H9 (cell line): Measurements from ENCODE around the gene FNDC3B. TPM values are rescaled to one million over a fixed set of nuclear protein-coding genes. Genes with fewer than 3 reads are reported as not detected.
A peak's percentile ranks its signal among the peaks of the same experiment; 100 is the strongest.

Experiments
- DNase-seq: peaks from one replicate; pipeline ENCODE4 v3.0.0-alpha.2; 2017
- H2AFZ ChIP-seq: one replicate; pipeline ENCODE4 v1.6.1; 2013; ENCODE audit warnings: mild to moderate bottlenecking, low read length, control low read depth, moderate library complexity
- H2AK5ac ChIP-seq: 2 replicates; pipeline ENCODE4 v1.6.1; 2013; ENCODE audit warnings: low read length, control low read depth, mixed read lengths; ENCODE audit not compliant: insufficient read length
- H2BK120ac ChIP-seq: one replicate; pipeline ENCODE4 v1.6.1; 2013; ENCODE audit warnings: low read depth, mild to moderate bottlenecking, low read length, control low read depth, inconsistent platforms; ENCODE audit not compliant: poor library complexity, severe bottlenecking
- H2BK12ac ChIP-seq: 2 replicates; pipeline ENCODE4 v1.6.1; 2013; ENCODE audit warnings: low read length, control low read depth, mixed read lengths, low read depth; ENCODE audit not compliant: insufficient read length
- H2BK15ac ChIP-seq: 2 replicates; pipeline ENCODE4 v1.6.1; 2013; ENCODE audit warnings: low read depth, low read length, control low read depth
- H2BK20ac ChIP-seq: one replicate; pipeline ENCODE4 v1.6.1; 2013; ENCODE audit warnings: low read depth, mild to moderate bottlenecking, low read length, control low read depth, inconsistent platforms; ENCODE audit not compliant: poor library complexity, severe bottlenecking
- H2BK5ac ChIP-seq: 2 replicates; pipeline ENCODE4 v1.6.1; 2013; ENCODE audit warnings: low read length, control low read depth, mixed read lengths; ENCODE audit not compliant: insufficient read length
- H3K14ac ChIP-seq: 2 replicates; pipeline ENCODE4 v1.6.1; 2013; ENCODE audit warnings: low read length, control low read depth; ENCODE audit not compliant: insufficient read depth
- H3K18ac ChIP-seq: 2 replicates; pipeline ENCODE4 v1.6.1; 2013; ENCODE audit warnings: low read depth, mild to moderate bottlenecking, mixed read lengths, low read length, control low read depth; ENCODE audit not compliant: insufficient read length
- H3K23ac ChIP-seq: 2 replicates; pipeline ENCODE4 v1.6.1; 2013; ENCODE audit warnings: low read length, control low read depth, mixed read lengths, low read depth; ENCODE audit not compliant: insufficient read length
- H3K23me2 ChIP-seq: 2 replicates; pipeline ENCODE4 v1.6.1; 2013; ENCODE audit warnings: low read depth, mild to moderate bottlenecking, mixed read lengths, low read length, control low read depth; ENCODE audit not compliant: insufficient read length, poor library complexity, severe bottlenecking
- H3K27ac ChIP-seq: 2 replicates; pipeline ENCODE4 v1.5.1; 2013; ENCODE audit warnings: low read length, control low read depth, mixed read lengths, low read depth; ENCODE audit not compliant: insufficient read length
- H3K27me3 ChIP-seq: 2 replicates; pipeline ENCODE4 v1.6.1; 2013; ENCODE audit warnings: low read length, control low read depth, inconsistent platforms; ENCODE audit not compliant: insufficient read depth
- H3K4ac ChIP-seq: 2 replicates; pipeline ENCODE4 v1.6.1; 2013; ENCODE audit warnings: low read depth, mild to moderate bottlenecking, control low read depth, inconsistent platforms, low read length, moderate library complexity
- H3K4me1 ChIP-seq: 2 replicates; pipeline ENCODE4 v1.6.1; 2013; ENCODE audit warnings: low read length, control low read depth, inconsistent platforms; ENCODE audit not compliant: insufficient read depth
- H3K4me2 ChIP-seq: 2 replicates; pipeline ENCODE4 v1.6.1; 2013; ENCODE audit warnings: low read length, control low read depth, mixed read lengths; ENCODE audit not compliant: insufficient read length, insufficient read depth
- H3K56ac ChIP-seq: 2 replicates; pipeline ENCODE4 v1.6.1; 2013; ENCODE audit warnings: low read depth, mild to moderate bottlenecking, mixed read lengths, low read length, control low read depth; ENCODE audit not compliant: insufficient read length
- H3K79me1 ChIP-seq: 2 replicates; pipeline ENCODE4 v1.6.1; 2013; ENCODE audit warnings: low read depth, mild to moderate bottlenecking, moderate library complexity, low read length, control low read depth, inconsistent platforms; ENCODE audit not compliant: insufficient read depth, poor library complexity, severe bottlenecking
- H3K79me2 ChIP-seq: 2 replicates; pipeline ENCODE4 v1.6.1; 2013; ENCODE audit warnings: low read length, control low read depth, inconsistent platforms; ENCODE audit not compliant: insufficient read depth
- H3K9ac ChIP-seq: 2 replicates; pipeline ENCODE4 v1.6.1; 2013; ENCODE audit warnings: low read length, control low read depth, mixed read lengths; ENCODE audit not compliant: insufficient read length; ENCODE audit errors: extremely low read depth
- H3K9me3 ChIP-seq: one replicate; pipeline ENCODE4 v1.6.1; 2013; ENCODE audit warnings: low read depth, low read length, inconsistent platforms; ENCODE audit not compliant: control insufficient read depth
- H3T11ph ChIP-seq: one replicate; pipeline ENCODE4 v1.6.1; 2013; ENCODE audit warnings: mild to moderate bottlenecking, low read length, control low read depth, inconsistent platforms
- H4K20me1 ChIP-seq: one replicate; pipeline ENCODE4 v1.6.1; 2013; ENCODE audit not compliant: control insufficient read depth, insufficient read length, insufficient read depth
- H4K5ac ChIP-seq: 2 replicates; pipeline ENCODE4 v1.6.1; 2013; ENCODE audit warnings: low read depth, mild to moderate bottlenecking, mixed read lengths, low read length, control low read depth; ENCODE audit not compliant: insufficient read length
- H4K8ac ChIP-seq: replicated peaks from 2 replicates; pipeline ENCODE4 v1.6.1; 2013; ENCODE audit warnings: low read length, control low read depth, mixed read lengths, low read depth; ENCODE audit not compliant: insufficient read length
- H4K91ac ChIP-seq: 2 replicates; pipeline ENCODE4 v1.6.1; 2013; ENCODE audit warnings: low read depth, mild to moderate bottlenecking, moderate library complexity, mixed read lengths, low read length, control low read depth; ENCODE audit not compliant: insufficient read length
- H3K27ac Mint-ChIP-seq, 3 experiments: 2 replicates in 2 of 3; 3 replicates in 1 of 3; pipeline ENCODE4 v1.8.0; 2020 to 2021; ENCODE audit warnings: mixed read lengths in 3 of 3, mild to moderate bottlenecking in 1 of 3, moderate library complexity in 1 of 3
- H3K27me3 Mint-ChIP-seq: 2 replicates; pipeline ENCODE4 v1.8.0; 2021; ENCODE audit warnings: low read depth, mild to moderate bottlenecking, moderate library complexity, mixed read lengths
- H3K36me3 Mint-ChIP-seq, 3 experiments: 2 replicates in 2 of 3; 3 replicates in 1 of 3; pipeline ENCODE4 v1.8.0; 2020 to 2021; ENCODE audit warnings: low read depth in 3 of 3, mixed read lengths in 3 of 3; ENCODE audit not compliant: insufficient read depth in 1 of 3
- H3K4me1 Mint-ChIP-seq, 2 experiments: 2 replicates each; pipeline ENCODE4 v1.8.0; 2020; ENCODE audit warnings: mixed read lengths in 2 of 2
- H3K4me3 Mint-ChIP-seq, 2 experiments: 2 replicates in 1 of 2; 3 replicates in 1 of 2; pipeline ENCODE4 v1.8.0; 2020 to 2021; ENCODE audit warnings: mild to moderate bottlenecking in 2 of 2, mixed read lengths in 2 of 2, moderate library complexity in 1 of 2
- H3K9me3 Mint-ChIP-seq, 2 experiments: 2 replicates in 1 of 2; 3 replicates in 1 of 2; pipeline ENCODE4 v1.8.0; 2020; ENCODE audit warnings: mild to moderate bottlenecking in 2 of 2, mixed read lengths in 2 of 2, moderate library complexity in 1 of 2
- total RNA-seq: library from RNA; stranded (reverse); gene quantifications from 2 replicates; pipeline ENCODE4 v1.2.1, GENCODE V29; 2021
- TF ChIP-seq, protein P1 (sequence below): fragments of 200-600 bp; sonication (generic); conservative IDR thresholded peaks from 3 replicates; pipeline ENCODE4 v1.8.0; 2021; ENCODE audit warnings: antibody characterized with exemption, mild to moderate bottlenecking

Gene FNDC3B
- total RNA-seq, 1 experiment from 2014 or later = 43.8 TPM

- peak overlapping the region in 2 of 3 experiments; percentile 90 to 97; a peak in 6 of 7 replicates for H3K27ac Mint-ChIP-seq
- no peaks in the 10 kb centered on the region; the same call in 1 of the 2 replicates for H3K79me2 ChIP-seq
- H3K27ac ChIP-seq = no peak overlapping the region
Observed at GRCh38 chr3:172170841-172171240, 131.5 kb downstream of the FNDC3B start.

More at GRCh38 chr3:172170841-172171240, 131.5 kb downstream of the FNDC3B start:
- Histone ChIP-seq H4K5ac (no peak overlapping the region), H2BK12ac (no peak overlapping the region), H3K14ac (no peak overlapping the region), H3K4me1 (peaks cover 17% of the 10 kb centered on the region), H3K23ac (no peak overlapping the region), H4K8ac (no peak overlapping the region), H3K56ac (no peak overlapping the region), H4K20me1 (no peaks in the 10 kb centered on the region), H2BK20ac (no peak overlapping the region), H3K4ac (no peak overlapping the region), H2BK15ac (no peak overlapping the region), H2AK5ac (no peak overlapping the region), H2BK120ac (no peak overlapping the region), H3K4me2 (no peak overlapping the region), H3K9me3 (no peaks in the 10 kb centered on the region), H2AFZ (no peak overlapping the region), H3K23me2 (peaks cover 4% of the 10 kb centered on the region), H3K9ac (no peak overlapping the region), H3T11ph (no peak overlapping the region), H3K18ac (no peak overlapping the region), H3K79me1 (no peaks in the 10 kb centered on the region), H4K91ac (no peak overlapping the region), H3K27me3 (no peaks in the 10 kb centered on the region), H2BK5ac (no peak overlapping the region)
- TF ChIP-seq, protein P1, sequence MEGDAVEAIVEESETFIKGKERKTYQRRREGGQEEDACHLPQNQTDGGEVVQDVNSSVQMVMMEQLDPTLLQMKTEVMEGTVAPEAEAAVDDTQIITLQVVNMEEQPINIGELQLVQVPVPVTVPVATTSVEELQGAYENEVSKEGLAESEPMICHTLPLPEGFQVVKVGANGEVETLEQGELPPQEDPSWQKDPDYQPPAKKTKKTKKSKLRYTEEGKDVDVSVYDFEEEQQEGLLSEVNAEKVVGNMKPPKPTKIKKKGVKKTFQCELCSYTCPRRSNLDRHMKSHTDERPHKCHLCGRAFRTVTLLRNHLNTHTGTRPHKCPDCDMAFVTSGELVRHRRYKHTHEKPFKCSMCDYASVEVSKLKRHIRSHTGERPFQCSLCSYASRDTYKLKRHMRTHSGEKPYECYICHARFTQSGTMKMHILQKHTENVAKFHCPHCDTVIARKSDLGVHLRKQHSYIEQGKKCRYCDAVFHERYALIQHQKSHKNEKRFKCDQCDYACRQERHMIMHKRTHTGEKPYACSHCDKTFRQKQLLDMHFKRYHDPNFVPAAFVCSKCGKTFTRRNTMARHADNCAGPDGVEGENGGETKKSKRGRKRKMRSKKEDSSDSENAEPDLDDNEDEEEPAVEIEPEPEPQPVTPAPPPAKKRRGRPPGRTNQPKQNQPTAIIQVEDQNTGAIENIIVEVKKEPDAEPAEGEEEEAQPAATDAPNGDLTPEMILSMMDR = no peak
- Mint-ChIP-seq H3K4me1 (peaks cover 66 to 71% of the 10 kb centered on the region in 2 experiments), H3K27me3 (no peaks in the 10 kb centered on the region), H3K4me3 (no peak overlapping the region; a peak in 1 of 5 replicates), H3K9me3 (no peaks in the 10 kb centered on the region), H3K36me3 (no peaks in the 10 kb centered on the region; a peak in 1 of 7 replicates)
- no peak for DNase-seq
